NCI-H748 treated with DMSO at 0.1 percent for 48 hours (cell line): ENCODE results near the gene IMPDH1.
"Not testable (repeated sequence)": the region's sequence is repeated elsewhere in the genome, so short reads cannot be mapped to it uniquely, and the experiment has no call there.

Source experiments
- DNase-seq: peaks from one replicate; lab custom pipeline; 2025; lab: John Stamatoyannopoulos, UW

Gene IMPDH1

DNA sequence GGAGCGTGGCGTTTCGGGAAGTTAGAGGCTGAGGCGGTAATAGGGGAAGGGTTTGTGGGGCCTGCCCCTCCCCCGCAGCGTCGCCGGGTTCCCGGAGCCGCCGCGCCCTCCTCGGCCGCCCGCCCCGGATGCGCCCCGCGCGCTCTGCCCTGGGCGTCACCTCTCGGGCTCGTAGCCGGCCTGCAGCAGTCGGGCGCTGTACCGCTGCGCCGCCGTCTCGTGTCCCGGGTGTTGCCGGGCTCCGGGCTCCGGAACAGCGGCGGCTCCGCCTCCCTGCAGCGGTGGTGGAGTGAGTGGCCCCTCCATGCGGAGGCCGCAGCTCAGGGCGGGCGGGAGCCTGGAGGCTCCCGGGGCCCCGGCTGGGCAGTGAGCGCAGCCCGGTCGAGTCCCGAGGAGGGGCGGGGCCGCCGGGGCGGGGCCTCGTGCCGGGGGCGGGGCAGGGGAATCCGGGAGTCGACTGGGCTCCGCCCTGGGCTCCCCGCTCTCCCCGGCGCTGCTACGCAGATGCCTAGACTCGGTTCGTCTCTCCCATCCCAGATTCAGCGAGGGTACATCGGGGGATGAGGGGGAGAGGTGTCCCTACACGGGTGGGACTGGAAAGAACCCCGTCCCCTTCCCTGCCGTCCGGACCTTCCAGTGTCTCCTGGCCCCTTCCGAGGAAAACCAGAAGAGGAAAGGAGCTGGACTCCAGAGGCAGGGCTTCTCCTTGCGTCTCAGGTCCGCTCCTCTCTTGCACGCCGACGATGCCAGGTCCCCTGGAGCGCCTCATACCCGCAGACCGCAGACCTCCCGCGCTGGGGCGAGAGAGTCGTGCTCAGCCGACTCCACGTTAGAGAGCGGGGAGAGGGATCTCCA is at the start of gene IMPDH1:
TSS of gene IMPDH1 (minus strand) at position 387 of the 855 bp plus-strand sequence. CDS start at position 306, 81 bp downstream.
- DNase-seq: peak; percentile 67

DNA sequence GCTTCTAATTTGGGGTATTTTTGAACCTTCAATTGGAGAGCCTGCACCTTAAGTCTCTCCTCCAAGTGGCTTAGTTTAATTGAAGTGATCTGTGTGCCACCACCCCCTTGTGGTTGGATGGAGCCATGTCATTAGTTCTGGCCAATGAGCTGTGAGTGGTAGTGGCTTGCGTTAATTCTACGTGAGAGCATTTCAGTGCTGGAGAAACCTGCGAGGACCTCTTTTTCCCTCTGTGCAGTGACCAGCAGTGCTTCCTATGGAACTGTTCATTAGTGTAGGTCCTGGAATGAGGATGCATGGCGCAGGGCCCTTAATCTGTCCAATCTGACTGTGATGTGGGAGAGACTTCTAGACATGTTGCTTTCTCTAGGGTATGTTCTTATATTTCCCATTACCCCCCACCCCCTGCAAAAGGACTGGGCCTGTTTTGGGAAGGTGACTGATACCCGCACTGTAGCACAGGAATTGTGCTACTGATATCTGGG is 49.7 kb upstream of the IMPDH1 start:
- DNase-seq: peak; percentile 13

DNA sequence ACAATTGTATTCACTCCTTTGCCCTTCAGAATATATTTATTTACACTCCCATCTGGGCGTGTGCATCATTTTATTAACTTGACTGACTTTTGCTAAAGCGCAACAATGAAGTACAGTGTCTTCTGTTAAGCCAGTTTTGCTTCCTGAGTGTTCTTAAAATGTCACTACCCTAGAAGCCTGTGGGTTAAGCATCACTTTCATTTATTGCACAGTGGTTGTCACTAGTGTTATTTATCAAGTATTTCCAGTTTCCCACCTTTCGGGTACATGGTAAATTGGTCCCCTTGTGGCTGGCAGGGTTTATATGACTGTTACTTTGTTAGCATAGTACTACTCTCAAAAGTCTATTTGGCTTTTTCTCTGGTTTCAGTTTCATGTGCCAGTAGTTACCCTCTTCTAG is 49.2 kb upstream of the IMPDH1 start:
- DNase-seq: no peak

DNA sequence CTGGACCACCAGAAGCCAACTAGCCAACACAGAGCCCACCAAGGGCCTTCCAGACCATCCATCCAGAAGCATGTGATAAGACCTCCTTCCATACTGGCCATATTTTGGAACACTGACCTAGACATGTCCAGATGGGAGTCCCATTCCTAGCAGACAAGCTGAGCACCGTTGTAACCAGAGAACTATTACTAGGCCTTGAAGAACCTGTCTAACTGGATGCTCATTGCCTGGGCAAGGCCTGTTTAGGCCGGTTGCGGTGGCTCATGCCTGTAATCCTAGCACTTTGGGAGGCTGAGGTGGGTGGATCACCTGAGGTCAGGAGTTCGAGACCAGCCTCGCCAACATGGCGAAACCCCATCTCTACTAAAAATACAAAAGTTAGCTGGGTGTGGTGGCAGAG is 47.6 kb upstream of the IMPDH1 start:
- not testable (repeated sequence) for DNase-seq

DNA sequence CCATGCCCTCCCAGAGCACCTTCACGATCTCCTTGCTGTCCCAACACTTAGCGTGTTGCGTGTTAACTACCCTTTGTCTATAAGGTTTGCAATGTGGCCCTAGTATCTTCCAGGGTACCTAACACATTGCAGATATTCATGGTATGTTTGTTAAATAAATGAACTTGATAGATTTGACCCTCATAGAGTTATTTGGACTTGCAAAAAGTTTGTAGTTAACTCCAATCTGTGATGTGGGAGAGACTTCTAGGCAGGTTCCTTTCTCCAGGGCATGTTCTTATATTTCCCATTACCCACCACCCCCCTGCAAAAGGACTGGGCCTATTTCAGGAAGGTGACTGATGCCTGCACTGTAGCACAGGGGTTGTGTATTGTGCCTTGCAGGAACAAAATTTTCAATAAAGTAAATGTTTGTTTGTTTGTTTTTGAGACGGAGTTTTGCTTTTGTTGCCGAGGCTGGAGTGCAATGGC is 46.5 kb upstream of the IMPDH1 start:
- peak; percentile 39 for DNase-seq

GRCh38 chr7:128455543-128456254 is 45.9 kb upstream of the IMPDH1 start, which contains the start of gene HILPDA:
Gene HILPDA (plus strand): TSS chr7:128455878. CDS start chr7:128457269, 1,391 bp downstream.
- DNase-seq: peak; percentile 87

- DNase-seq: no peak
Measured at GRCh38 chr7:128454808-128455542, 45.2 kb upstream of the IMPDH1 start.

DNA sequence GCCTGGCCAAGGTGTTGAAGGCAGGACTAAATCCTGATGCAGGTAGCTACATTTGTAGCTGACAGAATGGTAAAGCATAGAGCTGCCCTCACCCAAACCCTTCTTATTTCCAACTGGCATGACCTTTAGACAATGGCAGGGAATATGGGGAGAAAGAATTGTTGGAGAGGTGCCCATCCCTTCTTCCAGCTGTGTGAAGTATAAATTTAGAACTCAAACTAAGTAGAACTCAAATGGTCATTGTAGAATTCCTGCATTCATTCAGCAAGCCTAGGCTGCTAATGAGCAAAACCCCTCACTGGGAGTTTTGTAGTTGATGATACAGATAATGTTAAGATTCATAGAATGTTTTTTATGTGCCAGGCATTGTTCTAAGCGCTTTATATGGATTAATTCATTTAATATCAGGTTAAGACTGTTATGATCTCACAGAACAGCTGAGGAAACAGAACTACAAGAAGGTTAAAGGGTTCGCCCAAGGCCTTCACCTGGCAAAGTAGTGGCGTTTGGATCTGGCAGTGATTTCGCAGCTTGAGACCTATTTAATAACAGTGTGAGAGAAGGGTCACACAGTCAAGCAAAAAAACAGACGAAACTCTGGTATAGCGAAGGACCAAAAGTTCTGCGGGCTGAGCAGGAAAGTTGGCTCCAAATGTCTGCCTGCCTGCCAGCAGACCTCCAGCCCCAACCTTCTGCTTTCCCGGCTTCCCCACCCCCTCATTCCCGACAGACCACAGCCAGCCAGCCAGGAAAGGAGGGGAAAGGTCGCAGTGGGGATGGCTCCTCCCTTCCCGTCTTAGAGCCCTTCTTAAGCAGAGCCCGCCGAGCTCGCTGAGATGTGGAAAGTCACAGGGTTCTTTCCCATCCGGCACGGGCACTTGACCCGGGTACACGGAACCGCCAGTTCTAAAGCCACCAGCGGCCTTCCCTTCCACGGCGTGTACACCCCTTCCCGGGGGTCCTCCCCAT is 44.3 kb upstream of the IMPDH1 start:
- no peak for DNase-seq

GRCh38 chr7:128452552-128452951 is 42.8 kb upstream of the IMPDH1 start:
- DNase-seq: no peak

DNA sequence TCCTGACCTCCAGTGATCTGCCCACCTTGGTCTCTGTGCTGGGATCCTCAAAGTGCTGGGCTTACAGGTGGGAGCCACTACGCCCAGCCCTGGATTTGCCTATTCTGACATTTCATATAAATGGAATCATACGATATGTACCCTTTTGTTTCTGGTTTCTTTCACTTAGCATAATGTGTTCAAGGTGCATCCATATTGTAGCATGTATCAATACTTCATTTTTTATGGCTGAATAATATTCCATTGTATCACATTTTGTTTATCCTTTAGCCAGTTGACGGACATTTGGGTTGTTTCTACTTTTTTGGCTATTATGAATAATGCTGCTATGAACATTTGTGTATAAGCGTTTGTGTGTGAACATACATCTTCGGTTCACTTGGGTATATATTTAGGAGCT is 41.1 kb upstream of the IMPDH1 start:
- no peak for DNase-seq

DNA sequence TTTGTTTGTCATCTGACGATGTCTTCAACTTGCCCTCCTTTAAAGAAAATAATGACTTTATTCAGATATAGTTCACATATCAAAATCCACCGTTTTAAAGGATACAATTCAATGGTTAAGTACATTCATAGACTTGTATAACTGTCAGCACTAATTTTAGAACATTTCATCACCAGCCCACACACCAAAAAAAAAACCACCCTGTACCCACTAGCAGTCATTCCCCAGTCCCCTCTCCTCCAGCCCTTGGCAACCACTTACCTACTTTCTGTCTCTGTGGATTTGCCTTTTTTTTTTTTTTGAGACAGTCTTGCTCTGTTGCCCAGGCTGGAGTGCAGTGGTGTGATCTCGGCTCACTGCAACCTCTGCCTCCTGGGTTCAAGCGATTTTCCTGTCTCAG is 40.6 kb upstream of the IMPDH1 start:
- no peak for DNase-seq

GRCh38 chr7:128448751-128449302 is 39.0 kb upstream of the IMPDH1 start:
- DNase-seq: no peak

GRCh38 chr7:128447941-128448564 is 38.3 kb upstream of the IMPDH1 start:
- DNase-seq: no peak

- DNase-seq: no peak
Measured at GRCh38 chr7:128446306-128446705, 36.5 kb upstream of the IMPDH1 start.

DNA sequence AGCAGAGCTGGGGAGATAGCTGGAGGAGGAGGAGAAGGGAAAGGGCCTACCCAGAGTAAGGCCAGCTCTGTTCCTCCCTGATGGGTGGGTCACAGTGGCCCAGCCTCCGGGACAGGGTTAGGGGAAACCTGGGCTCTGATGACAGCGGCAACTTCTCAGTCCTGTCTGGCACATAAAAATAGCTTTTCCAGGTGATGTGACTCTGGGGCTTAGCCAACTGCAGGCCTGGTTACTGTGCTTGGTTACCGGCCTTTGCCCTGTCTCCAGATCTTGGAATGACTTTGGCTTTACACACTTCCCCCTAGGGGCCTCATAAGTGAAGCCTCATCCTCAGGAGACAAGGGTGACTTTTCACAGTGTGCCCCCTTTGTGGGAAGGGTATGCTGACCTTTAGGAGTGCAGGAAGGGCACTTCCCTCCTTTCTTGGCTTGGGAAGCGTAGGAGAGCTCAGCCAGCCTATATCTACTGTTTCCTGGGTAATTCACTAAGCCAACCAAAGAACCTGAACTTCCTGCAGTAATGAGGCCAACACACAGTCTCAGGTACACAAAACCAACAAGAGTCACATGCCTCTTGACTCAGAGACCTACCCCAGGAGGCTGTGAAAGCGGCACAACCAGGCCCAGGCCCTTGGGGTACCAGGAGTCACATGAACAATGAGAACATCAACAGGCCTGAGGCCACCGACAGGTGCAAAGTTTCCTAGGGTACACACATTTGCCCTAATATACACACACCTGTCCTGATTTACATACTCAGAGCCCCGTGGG is 34.2 kb upstream of the IMPDH1 start:
- peak; percentile 30 for DNase-seq

GRCh38 chr7:128442356-128442755 is 32.6 kb upstream of the IMPDH1 start:
- no peak for DNase-seq

DNA sequence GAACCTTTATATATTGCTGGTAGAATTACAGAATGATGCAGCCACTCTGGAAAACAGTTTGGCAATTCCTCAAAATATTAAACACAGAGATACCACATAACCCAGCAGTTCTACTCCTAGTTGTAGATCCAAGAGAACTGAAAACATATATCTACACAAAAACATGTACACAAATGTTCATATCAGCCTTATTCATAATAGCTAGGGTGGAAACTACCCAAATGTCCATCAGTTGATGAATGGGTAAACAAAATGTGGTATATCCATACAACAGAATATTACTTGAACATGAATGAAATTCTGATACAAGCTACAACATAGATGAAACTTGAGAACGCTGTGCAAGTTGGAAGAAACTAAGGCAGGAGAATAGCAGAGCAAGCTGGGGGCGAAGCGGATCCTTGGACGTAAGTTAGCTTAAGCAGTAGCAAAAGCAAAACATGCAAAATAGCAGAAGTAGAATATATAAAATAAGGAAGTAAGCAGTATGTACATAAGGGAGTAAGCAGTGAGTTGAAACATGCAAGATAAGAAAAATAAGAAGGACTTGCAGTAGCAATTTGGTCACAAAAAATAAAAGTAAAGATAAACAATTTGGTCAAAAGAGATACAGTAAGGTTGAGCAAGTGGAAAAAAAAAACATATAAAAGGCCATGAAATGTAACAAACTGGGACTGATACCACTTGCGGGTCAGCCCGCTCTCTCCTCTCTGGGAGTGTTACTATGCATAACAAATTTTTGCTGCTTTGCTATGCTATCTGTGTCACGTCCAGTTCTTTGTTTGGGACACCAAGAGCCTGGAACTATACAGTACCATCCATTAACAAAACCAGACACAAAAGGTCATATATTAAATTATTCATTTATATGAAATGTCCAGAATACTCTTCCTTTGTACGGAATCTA is 27.9 kb upstream of the IMPDH1 start:
- no peak for DNase-seq

DNA sequence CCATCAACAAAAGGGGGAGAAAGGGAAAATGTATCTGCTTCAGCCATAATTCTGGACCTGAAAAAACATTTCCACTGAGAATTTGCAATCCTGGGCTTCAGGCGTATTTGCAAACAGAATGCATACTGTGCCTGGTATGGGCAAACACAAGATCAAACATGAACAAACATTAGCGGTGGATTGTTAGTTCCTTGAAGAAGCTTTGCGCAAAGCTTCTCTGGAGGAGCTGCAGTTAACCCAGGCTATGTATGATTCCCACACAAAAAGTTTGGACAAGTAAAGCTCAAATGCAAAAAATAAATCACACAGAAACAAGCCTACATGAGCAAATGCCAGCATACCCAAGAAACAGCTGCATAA is 25.5 kb upstream of the IMPDH1 start:
- DNase-seq: no peak
